ENCODE data around the gene ERBB4.

Gene ERBB4

GRCh38 chr2:212421556-212422334 is 116.9 kb downstream of the ERBB4 start:
- Histone ChIP-seq H3K79me2 (ENCODE audit: control insufficient read depth, low read length) (no peaks in the 10 kb centered on the region), H3K9me2 (replicated peaks; ENCODE audit: control insufficient read depth, low read length) (no peaks in the 10 kb centered on the region), H3K4me2 (ENCODE audit: low read length) (no peak overlapping the region), H3K36me3 (ENCODE audit: control insufficient read depth, low read length) (no peaks in the 10 kb centered on the region), H3K27ac (ENCODE audit: low read depth, low read length) (no peak overlapping the region), H3K27me3 (ENCODE audit: control insufficient read depth, low read length) (no peaks in the 10 kb centered on the region), H3K4me1 (ENCODE audit: control insufficient read depth, low read length) (no peaks in the 10 kb centered on the region), H3F3A (ENCODE audit: control insufficient read depth, insufficient read depth) (no peaks in the 10 kb centered on the region), H3K9me3 (ENCODE audit: control insufficient read depth, insufficient read depth, low read length) (no peaks in the 10 kb centered on the region), H4K20me1 (ENCODE audit: control insufficient read depth, insufficient read depth, low read depth, low read length) (no peaks in the 10 kb centered on the region), H3K4me3 (ENCODE audit: low read length) (no peak overlapping the region)
- TF ChIP-seq EZH2phosphoT487 (IDR thresholded peaks at IDR 0.05; ENCODE audit: borderline replicate concordance, low read length), result no peak
- TF ChIP-seq, protein P1, sequence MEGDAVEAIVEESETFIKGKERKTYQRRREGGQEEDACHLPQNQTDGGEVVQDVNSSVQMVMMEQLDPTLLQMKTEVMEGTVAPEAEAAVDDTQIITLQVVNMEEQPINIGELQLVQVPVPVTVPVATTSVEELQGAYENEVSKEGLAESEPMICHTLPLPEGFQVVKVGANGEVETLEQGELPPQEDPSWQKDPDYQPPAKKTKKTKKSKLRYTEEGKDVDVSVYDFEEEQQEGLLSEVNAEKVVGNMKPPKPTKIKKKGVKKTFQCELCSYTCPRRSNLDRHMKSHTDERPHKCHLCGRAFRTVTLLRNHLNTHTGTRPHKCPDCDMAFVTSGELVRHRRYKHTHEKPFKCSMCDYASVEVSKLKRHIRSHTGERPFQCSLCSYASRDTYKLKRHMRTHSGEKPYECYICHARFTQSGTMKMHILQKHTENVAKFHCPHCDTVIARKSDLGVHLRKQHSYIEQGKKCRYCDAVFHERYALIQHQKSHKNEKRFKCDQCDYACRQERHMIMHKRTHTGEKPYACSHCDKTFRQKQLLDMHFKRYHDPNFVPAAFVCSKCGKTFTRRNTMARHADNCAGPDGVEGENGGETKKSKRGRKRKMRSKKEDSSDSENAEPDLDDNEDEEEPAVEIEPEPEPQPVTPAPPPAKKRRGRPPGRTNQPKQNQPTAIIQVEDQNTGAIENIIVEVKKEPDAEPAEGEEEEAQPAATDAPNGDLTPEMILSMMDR (IDR thresholded peaks at IDR 0.05; ENCODE audit: low read depth, low read length, poor library complexity, severe bottlenecking), result no peak

DNA sequence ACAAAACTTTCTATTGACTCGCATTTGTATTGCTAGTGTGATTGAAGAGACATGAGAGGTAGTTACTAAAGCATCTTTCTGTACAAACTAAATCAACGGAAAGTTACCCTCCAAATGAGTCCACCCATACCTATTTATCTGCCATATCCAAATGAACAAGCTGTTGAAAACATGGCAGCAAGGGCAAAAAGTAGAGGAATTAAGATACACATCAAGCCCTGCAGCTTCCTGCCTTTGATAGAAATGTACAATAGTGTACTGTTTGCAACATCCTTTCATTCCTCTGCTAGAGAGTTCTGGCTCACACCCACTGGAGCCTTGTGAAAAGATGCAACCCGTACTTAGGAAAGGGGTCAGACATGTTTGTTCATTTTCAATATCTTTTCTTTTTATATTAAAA is 122.5 kb downstream of the ERBB4 start:
- Histone ChIP-seq H3K4me3 (ENCODE audit: low read length) (no peak overlapping the region), H3K4me2 (ENCODE audit: low read length) (no peak overlapping the region), H3K79me2 (ENCODE audit: control insufficient read depth, low read length) (no peaks in the 10 kb centered on the region), H4K20me1 (ENCODE audit: control insufficient read depth, insufficient read depth, low read depth, low read length) (no peaks in the 10 kb centered on the region), H3K27me3 (ENCODE audit: control insufficient read depth, low read length) (no peaks in the 10 kb centered on the region), H3F3A (ENCODE audit: control insufficient read depth, insufficient read depth) (no peaks in the 10 kb centered on the region), H3K9me3 (ENCODE audit: control insufficient read depth, insufficient read depth, low read length) (no peaks in the 10 kb centered on the region), H3K27ac (ENCODE audit: low read depth, low read length) (no peak overlapping the region), H3K4me1 (ENCODE audit: control insufficient read depth, low read length) (no peaks in the 10 kb centered on the region), H3K9me2 (replicated peaks; ENCODE audit: control insufficient read depth, low read length) (no peaks in the 10 kb centered on the region), H3K36me3 (ENCODE audit: control insufficient read depth, low read length) (no peaks in the 10 kb centered on the region)
- no peak for TF ChIP-seq EZH2phosphoT487 (IDR thresholded peaks at IDR 0.05; ENCODE audit: borderline replicate concordance, low read length)
- TF ChIP-seq, protein P1 (IDR thresholded peaks at IDR 0.05; ENCODE audit: low read depth, low read length, poor library complexity, severe bottlenecking), result no peak

DNA sequence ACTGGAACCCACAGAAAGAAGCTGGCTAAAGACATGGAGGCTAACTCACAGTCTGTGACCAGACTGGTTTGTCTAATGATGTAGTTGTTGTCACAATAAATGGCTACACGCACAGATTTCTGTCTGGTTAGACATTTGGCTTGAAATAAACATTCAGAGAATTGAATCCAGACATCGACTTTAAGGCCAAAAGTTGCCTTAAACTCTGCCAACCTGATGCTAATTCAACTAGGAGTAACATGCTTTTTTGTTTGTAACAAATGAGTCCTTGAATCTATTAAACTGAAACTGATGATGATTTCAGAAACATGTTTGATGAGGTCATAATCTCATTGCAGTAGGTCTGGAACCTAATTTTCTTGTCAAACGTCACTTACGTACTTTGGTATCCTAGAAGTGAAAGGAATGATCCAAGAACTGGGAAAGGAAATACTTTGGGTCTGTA is 123.8 kb downstream of the ERBB4 start:
- Histone ChIP-seq H3K4me2 (ENCODE audit: low read length) (no peak overlapping the region), H3F3A (ENCODE audit: control insufficient read depth, insufficient read depth) (no peaks in the 10 kb centered on the region), H3K27me3 (ENCODE audit: control insufficient read depth, low read length) (no peaks in the 10 kb centered on the region), H3K9me3 (ENCODE audit: control insufficient read depth, insufficient read depth, low read length) (no peaks in the 10 kb centered on the region), H3K4me1 (ENCODE audit: control insufficient read depth, low read length) (no peaks in the 10 kb centered on the region), H3K27ac (ENCODE audit: low read depth, low read length) (no peak overlapping the region), H3K9me2 (replicated peaks; ENCODE audit: control insufficient read depth, low read length) (no peaks in the 10 kb centered on the region), H3K79me2 (ENCODE audit: control insufficient read depth, low read length) (no peaks in the 10 kb centered on the region), H3K4me3 (ENCODE audit: low read length) (no peak overlapping the region), H3K36me3 (ENCODE audit: control insufficient read depth, low read length) (no peaks in the 10 kb centered on the region), H4K20me1 (ENCODE audit: control insufficient read depth, insufficient read depth, low read depth, low read length) (no peaks in the 10 kb centered on the region)
- no peak for TF ChIP-seq EZH2phosphoT487 (IDR thresholded peaks at IDR 0.05; ENCODE audit: borderline replicate concordance, low read length)
- TF ChIP-seq, protein P1 (IDR thresholded peaks at IDR 0.05; ENCODE audit: low read depth, low read length, poor library complexity, severe bottlenecking), result no peak

All from DOHH2 (cell line).